HUES6 (cell line): ENCODE data around the gene DHRS12.

Experiments
- H3K27ac ChIP-seq: 2 replicates; pipeline ENCODE4 v1.7.0; 2013; ENCODE audit warnings: low read depth, mild to moderate bottlenecking, low read length, inconsistent platforms
- H3K27me3 ChIP-seq: 2 replicates; pipeline ENCODE4 v1.6.1; 2013; ENCODE audit warnings: low read length; ENCODE audit not compliant: control insufficient read depth, insufficient read depth
- H3K36me3 ChIP-seq: 2 replicates; pipeline ENCODE4 v1.6.1; 2013; ENCODE audit warnings: low read length; ENCODE audit not compliant: control insufficient read depth, insufficient read depth
- H3K4me1 ChIP-seq: 2 replicates; pipeline ENCODE4 v1.6.1; 2013; ENCODE audit warnings: low read length; ENCODE audit not compliant: control insufficient read depth, insufficient read depth
- H3K4me3 ChIP-seq: 2 replicates; pipeline ENCODE4 v1.5.1; 2013; ENCODE audit warnings: low read depth, low read length
- H3K9ac ChIP-seq: one replicate; pipeline ENCODE4 v1.6.1; 2013; ENCODE audit warnings: mild to moderate bottlenecking, low read length
- H3K9me3 ChIP-seq: 2 replicates; pipeline ENCODE4 v1.6.1; 2013; ENCODE audit warnings: low read depth, low read length; ENCODE audit not compliant: control insufficient read depth, insufficient read depth

DHRS12 gene

DNA sequence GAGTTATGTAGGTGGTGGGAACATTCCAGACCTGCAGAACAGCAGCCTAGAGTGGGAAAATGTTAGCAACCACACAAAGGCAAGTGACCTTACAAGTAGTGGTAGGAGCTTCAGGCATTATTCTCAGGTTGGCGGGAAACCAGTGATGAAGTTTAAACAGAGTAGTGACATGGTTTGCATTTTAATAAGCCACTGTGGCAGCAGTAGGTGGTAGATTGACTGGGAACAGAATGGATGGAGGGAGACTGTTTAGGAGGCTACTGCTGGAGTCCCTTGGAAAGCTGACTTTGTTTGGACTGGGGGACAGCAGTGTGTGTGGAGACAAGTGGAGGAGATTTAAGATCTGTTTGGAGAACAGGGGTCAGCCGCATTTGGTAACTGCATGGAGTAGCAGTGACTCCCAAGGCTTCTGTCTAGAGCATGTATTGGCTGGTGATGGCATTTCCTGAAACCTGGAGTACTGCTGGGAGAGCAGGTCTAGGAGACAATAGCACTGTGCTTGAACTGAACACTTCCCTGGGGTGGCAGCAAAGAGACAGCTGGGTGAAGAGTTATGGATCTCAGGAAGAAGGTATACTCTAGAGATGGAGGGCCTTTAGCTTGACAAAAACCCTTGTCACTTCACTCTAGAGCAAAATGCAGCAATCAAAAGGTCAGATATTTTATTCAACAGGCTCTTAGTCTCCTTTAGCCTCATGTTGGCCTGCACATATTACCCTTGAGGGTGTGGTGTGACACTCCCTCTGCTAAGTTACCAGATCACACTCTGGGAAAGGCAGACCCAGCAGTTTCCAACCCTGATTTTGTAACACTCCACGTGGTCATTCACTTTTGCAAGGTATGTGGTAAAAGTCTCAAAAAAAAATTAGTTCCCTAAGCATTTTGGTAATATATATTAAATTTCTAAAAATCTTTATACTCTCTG is 70.3 kb downstream of the DHRS12 start:
- Histone ChIP-seq H3K27me3 (no peaks in the 10 kb centered on the region), H3K4me3 (no peak overlapping the region), H3K9ac (no peak overlapping the region), H3K4me1 (peaks cover 24% of the 10 kb centered on the region), H3K27ac (no peak overlapping the region), H3K9me3 (no peaks in the 10 kb centered on the region), H3K36me3 (peaks cover 9% of the 10 kb centered on the region; the same call in 1 of the 2 replicates)

DNA sequence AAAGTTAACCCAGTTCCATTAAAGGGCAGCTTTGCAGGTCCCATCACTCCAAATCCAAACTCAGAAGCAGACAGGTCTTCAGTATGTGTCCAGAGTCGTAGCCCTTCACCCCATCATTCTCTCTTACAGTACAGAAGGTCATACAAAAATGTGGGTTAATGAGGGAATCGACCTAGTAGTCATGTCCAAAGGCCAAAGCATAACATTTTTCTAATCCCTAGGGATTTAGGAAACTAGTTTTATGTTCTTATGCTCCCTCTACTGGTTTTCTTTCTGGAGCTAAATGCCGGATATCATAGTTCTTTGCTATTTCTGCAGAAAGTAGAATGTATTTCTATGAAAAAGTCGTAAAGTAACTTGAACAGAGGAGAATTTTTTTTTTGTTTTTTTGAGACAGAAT is 72.2 kb downstream of the DHRS12 start:
- Histone ChIP-seq H3K4me3 (no peak overlapping the region), H3K4me1 (peaks cover 25% of the 10 kb centered on the region), H3K27ac (no peak overlapping the region), H3K27me3 (no peaks in the 10 kb centered on the region), H3K9ac (no peak overlapping the region), H3K9me3 (no peaks in the 10 kb centered on the region), H3K36me3 (peaks cover 19% of the 10 kb centered on the region)

DNA sequence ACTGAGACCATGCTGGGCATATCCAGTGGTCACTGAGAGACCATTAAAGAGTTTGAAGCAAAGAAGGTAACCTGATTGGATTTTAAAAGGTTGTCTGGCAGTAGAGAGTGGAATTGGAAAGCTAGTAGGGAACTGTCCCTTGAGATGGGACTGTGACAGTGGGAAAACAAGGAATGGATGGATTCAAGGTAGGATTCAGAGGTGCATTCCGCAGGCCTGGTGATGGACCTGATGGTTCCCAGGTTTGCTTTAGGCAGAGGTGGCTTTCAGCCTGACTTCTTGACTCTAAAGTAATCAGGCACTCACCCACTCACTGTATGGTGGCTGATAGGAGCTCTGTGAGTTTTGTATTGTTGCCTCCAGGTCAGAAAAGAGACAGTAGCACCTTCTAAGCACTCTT is 73.0 kb downstream of the DHRS12 start:
- Histone ChIP-seq H3K4me1 (peaks cover 25% of the 10 kb centered on the region), H3K4me3 (no peak overlapping the region), H3K9ac (peak overlapping the region; percentile 7), H3K9me3 (no peaks in the 10 kb centered on the region), H3K27me3 (no peaks in the 10 kb centered on the region), H3K27ac (no peak overlapping the region), H3K36me3 (peaks cover 19% of the 10 kb centered on the region)

DNA sequence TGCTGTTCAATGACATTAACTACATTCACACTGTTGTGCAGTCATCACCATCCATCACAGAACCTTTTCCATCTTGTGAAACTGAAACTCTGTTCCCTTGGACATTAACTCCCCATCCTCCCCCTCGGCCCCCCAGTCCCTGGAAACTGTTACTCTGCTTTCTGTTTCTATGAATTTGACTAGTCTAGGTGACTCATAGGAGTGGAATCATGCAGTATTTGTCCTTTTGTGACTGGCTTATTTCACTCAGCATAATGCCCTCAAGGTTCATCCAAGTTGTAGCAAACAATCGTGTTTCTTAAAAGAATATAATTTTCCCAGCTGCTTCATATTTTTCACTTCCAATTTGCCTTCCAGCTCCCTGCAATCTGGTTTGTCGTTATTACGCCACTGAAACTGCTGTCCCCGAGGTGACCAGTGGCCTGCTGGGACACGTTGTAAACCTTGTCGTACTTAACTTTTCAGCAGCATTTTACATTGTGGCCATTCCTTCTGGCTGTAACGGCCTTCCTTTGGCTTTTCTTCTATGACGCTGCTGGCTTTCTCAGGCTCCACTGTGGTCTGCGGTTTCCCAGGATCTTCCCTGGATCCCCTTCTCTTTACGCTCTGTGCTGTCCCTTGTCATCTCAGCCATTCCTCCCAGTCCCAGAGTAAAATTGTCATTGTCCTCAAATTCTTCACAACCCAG is 74.0 kb downstream of the DHRS12 start:
- Histone ChIP-seq H3K4me1 (peaks cover 25% of the 10 kb centered on the region), H3K27me3 (no peaks in the 10 kb centered on the region), H3K9me3 (no peaks in the 10 kb centered on the region), H3K36me3 (peaks cover 19% of the 10 kb centered on the region), H3K4me3 (no peak overlapping the region), H3K9ac (peak overlapping the region; percentile 36), H3K27ac (peak overlapping the region; percentile 52; the same call in 1 of the 2 replicates)

DNA sequence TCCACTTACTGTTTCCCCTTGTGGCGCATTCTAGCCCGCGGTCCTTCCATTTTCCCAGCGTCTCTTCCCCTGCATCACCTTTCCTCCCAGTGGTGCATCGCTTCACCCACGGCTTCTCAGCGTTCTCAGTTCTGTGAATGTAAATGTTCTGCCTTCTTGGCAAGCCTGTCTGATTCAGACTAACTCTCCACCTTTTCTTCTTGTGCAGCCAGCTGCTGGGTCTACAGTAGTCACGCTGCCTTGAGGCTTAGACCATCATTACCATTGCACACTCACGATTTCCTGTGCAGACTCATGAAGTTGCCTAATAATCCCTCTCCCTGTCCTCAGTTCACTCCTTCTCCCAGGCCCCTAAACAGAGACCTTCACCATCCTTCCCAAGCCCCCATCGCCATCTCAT is 75.0 kb downstream of the DHRS12 start:
- no peaks in the 10 kb centered on the region for H3K27me3 ChIP-seq
- peaks cover 25% of the 10 kb centered on the region for H3K4me1 ChIP-seq
- H3K9ac ChIP-seq, result no peak overlapping the region
- peaks cover 19% of the 10 kb centered on the region for H3K36me3 ChIP-seq
- no peaks in the 10 kb centered on the region for H3K9me3 ChIP-seq
- no peak overlapping the region for H3K4me3 ChIP-seq
- H3K27ac ChIP-seq, result no peak overlapping the region

DNA sequence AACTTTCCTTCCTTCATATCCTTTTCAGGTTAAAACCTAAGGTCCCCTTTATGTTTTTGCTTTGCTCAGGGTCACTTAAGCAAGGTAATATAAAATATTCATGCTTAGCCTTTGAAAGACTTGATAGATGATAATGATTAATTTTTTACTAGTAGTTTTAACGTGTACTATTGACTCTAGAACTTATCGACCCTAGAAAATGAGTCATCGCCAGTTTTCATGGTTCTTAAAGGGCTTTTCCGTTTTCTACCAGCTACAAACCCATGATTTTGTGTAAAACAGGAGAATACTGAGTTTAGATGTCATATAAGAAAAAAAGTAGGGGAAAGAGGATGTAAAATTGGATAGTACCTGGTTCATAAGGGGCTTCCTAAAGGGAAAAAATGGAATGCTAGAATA is 75.7 kb downstream of the DHRS12 start:
- Histone ChIP-seq H3K27me3 (no peaks in the 10 kb centered on the region), H3K36me3 (peaks cover 19% of the 10 kb centered on the region), H3K9ac (no peak overlapping the region), H3K9me3 (no peaks in the 10 kb centered on the region), H3K4me3 (no peak overlapping the region), H3K4me1 (peaks cover 21% of the 10 kb centered on the region), H3K27ac (no peak overlapping the region)

DNA sequence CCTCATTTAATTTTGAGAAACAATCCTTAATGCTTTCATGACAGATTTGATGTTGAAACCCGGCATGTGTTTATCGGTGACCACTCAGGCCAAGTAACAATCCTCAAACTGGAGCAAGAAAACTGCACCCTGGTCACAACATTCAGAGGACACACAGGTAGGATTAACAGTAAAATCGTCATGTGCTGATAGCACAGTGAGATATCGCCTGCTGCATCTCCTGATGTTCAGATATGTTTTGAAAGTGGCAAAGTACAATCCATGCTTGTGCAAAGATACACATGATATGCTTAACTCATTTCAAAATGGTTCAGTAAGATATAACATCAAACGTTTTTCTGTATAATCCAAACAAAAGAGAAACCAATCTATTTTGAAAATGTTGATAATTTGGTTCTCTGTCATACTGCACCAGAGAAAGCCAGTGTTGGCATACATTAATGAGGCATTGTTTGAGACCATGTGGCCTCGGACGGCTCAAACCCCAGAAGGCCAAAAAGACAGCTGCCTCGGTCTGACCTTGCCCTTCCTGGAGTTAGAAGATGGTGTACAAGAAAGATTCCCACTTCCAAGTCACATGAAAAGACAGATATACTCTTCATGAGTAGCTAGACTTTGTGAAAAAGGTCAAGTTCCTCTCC is 76.2 kb downstream of the DHRS12 start:
- H3K4me1 ChIP-seq, result peaks cover 20% of the 10 kb centered on the region
- H3K27me3 ChIP-seq, result no peaks in the 10 kb centered on the region
- no peak overlapping the region for H3K27ac ChIP-seq
- no peaks in the 10 kb centered on the region for H3K9me3 ChIP-seq
- peaks cover 19% of the 10 kb centered on the region for H3K36me3 ChIP-seq
- no peak overlapping the region for H3K4me3 ChIP-seq
- H3K9ac ChIP-seq, result no peak overlapping the region

DNA sequence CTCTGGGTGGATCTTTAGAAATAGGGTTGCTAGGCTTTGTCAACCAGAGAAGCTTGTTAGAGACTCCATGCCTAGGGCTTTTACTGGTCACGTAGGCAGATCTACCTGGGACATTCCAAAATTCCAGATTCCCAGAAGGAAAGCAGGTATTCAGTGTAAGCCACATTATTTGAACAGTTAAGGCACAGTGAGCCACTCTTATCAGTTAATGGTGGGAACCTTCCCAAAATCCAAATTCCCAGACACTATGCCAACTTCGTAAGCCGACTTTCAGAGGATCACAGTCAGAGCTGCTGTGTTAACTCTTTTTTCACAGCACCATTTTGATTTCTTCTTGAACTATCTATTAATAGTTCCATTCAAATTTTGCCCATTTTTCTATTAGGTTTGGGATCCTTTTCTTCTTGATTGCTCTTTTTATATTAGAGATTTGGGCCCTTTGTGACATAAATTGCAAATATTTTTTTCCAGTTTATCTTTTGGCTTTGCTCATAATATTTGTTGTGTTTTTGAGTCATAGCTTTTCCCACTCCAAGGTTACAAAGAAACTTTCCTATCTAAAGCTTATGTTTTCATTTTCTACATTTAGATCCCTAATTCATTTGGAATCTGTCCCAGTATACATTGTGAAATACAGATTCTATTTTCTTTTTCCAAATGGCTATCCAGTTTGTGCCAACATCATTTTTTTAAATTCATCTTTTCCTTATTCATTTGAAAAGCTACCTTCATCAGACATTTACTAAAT is 77.3 kb downstream of the DHRS12 start:
- H3K9me3 ChIP-seq, result no peaks in the 10 kb centered on the region
- no peak overlapping the region for H3K4me3 ChIP-seq
- no peak overlapping the region for H3K9ac ChIP-seq
- no peaks in the 10 kb centered on the region for H3K27me3 ChIP-seq
- peaks cover 16% of the 10 kb centered on the region for H3K36me3 ChIP-seq
- no peak overlapping the region for H3K27ac ChIP-seq
- H3K4me1 ChIP-seq, result peaks cover 20% of the 10 kb centered on the region

DNA sequence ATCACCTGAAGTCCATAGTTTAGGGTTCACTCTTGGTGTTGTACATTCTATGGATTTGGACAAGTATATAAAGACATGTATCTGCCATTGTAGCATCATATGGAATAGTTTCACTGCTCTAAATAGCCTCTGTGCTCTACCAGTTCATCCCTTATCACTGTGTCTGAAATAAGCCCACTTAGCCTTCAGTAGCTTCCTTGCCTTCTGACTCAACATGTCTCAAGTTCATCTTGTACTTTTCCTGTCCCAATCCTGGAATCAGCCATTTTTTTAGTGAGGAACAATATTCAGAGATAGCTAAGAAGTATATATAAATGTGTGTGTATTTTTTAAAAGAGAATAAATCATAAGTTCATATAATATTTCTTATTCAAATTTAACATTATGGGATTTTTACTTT is 79.2 kb downstream of the DHRS12 start:
- Histone ChIP-seq H3K9me3 (no peaks in the 10 kb centered on the region), H3K27ac (no peak overlapping the region), H3K27me3 (no peaks in the 10 kb centered on the region), H3K36me3 (peaks cover 10% of the 10 kb centered on the region), H3K4me3 (no peak overlapping the region), H3K9ac (no peak overlapping the region), H3K4me1 (peaks cover 11% of the 10 kb centered on the region)

DNA sequence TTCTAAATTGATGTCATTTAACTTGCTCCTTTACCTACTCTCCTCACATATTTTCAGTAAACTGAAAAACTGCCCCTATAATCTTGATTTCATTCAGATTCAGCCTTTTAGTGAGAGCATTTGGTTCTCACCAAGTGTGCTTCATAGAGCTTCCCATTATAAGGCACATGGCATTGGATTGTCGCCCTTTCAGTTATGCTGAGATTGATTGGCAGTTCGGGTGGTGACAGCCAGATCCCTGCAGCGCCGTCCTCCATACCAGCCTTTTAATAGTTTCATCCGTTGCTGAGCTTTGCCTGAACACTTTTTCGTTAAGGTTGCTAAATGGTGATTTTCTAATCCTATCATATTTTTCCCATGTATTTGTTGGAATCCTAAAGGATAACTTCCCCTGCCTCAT is 80.4 kb downstream of the DHRS12 start:
- no peak overlapping the region for H3K27ac ChIP-seq
- H3K4me3 ChIP-seq, result no peak overlapping the region
- H3K9ac ChIP-seq, result no peak overlapping the region
- H3K9me3 ChIP-seq, result no peaks in the 10 kb centered on the region
- no peaks in the 10 kb centered on the region for H3K4me1 ChIP-seq
- H3K36me3 ChIP-seq, result peaks cover 10% of the 10 kb centered on the region
- H3K27me3 ChIP-seq, result no peaks in the 10 kb centered on the region
